ENCODE measurements around the gene SNRNP25. TPM values are rescaled to one million over a fixed set of nuclear protein-coding genes. Genes with fewer than 3 reads are reported as not detected.

SNRNP25 gene
- total RNA-seq, 1 experiment from 2014 or later = 21.8 TPM

GRCh38 chr16:76535-77272, 23.1 kb downstream of the SNRNP25 start:
- no peaks in the 10 kb centered on the region for H3K36me3 ChIP-seq (ENCODE audit: insufficient read depth, low read length)

GRCh38 chr16:77273-77806, 23.7 kb downstream of the SNRNP25 start:
- Histone ChIP-seq H3K27ac (ENCODE audit: low read length) (peak overlapping the region; percentile 43; the same call in 1 of the 2 replicates), H3K4me3 (ENCODE audit: low read length) (peak overlapping the region; percentile 72), H3K4me1 (ENCODE audit: low read length) (peaks cover 27% of the 10 kb centered on the region), H3K9me3 (ENCODE audit: low read length) (no peaks in the 10 kb centered on the region), H3K27me3 (ENCODE audit: low read length) (no peaks in the 10 kb centered on the region), H3K79me2 (ENCODE audit: low read length) (peaks cover 13% of the 10 kb centered on the region), H3K4me2 (ENCODE audit: low read depth, low read length, poor library complexity, severe bottlenecking) (peak overlapping the region; percentile 79), H3K9me2 (replicated peaks; ENCODE audit: insufficient read depth, low read length) (no peaks in the 10 kb centered on the region), H4K20me1 (ENCODE audit: insufficient read depth, low read depth, low read length) (no peaks in the 10 kb centered on the region), H2AFZ (ENCODE audit: low read length) (peak overlapping the region; percentile 66; the same call in 1 of the 2 replicates), H3K9ac (ENCODE audit: low read length) (peak overlapping the region; percentile 91), H3K36me3 (ENCODE audit: insufficient read depth, low read length) (no peaks in the 10 kb centered on the region)
- DNase-seq = peak; percentile 86

More at GRCh38 chr16:76535-77272, 23.1 kb downstream of the SNRNP25 start:
- no peak overlapping the region; the same call in 1 of the 2 replicates for H2AFZ ChIP-seq (ENCODE audit: low read length)
- no peak for DNase-seq
- peak overlapping the region; percentile 72 for H3K4me3 ChIP-seq (ENCODE audit: low read length)
- peaks cover 13% of the 10 kb centered on the region for H3K79me2 ChIP-seq (ENCODE audit: low read length)
- peak overlapping the region; percentile 79 for H3K4me2 ChIP-seq (ENCODE audit: low read depth, low read length, poor library complexity, severe bottlenecking)
- H3K9me2 ChIP-seq (replicated peaks; ENCODE audit: insufficient read depth, low read length) = no peaks in the 10 kb centered on the region
- peak overlapping the region; percentile 91 for H3K9ac ChIP-seq (ENCODE audit: low read length)
- H3K27me3 ChIP-seq (ENCODE audit: low read length) = no peaks in the 10 kb centered on the region
- H3K9me3 ChIP-seq (ENCODE audit: low read length) = no peaks in the 10 kb centered on the region
- peaks cover 27% of the 10 kb centered on the region for H3K4me1 ChIP-seq (ENCODE audit: low read length)
- H4K20me1 ChIP-seq (ENCODE audit: insufficient read depth, low read depth, low read length) = no peaks in the 10 kb centered on the region
- H3K27ac ChIP-seq (ENCODE audit: low read length) = no peak overlapping the region

GRCh38 chr16:77807-78443, 24.3 kb downstream of the SNRNP25 start, which contains the start of gene MPG:
Gene MPG (plus strand): TSS chr16:78225. CDS start chr16:78310, 85 bp downstream.
- Histone ChIP-seq H3K9me2 (replicated peaks; ENCODE audit: insufficient read depth, low read length) (no peaks in the 10 kb centered on the region), H3K79me2 (ENCODE audit: low read length) (peaks cover 13% of the 10 kb centered on the region), H4K20me1 (ENCODE audit: insufficient read depth, low read depth, low read length) (no peaks in the 10 kb centered on the region), H3K4me1 (ENCODE audit: low read length) (peaks cover 27% of the 10 kb centered on the region), H3K9ac (ENCODE audit: low read length) (peak within 1 kb of the TSS; percentile 91), H3K4me2 (ENCODE audit: low read depth, low read length, poor library complexity, severe bottlenecking) (peak within 1 kb of the TSS; percentile 79), H2AFZ (ENCODE audit: low read length) (peak within 1 kb of the TSS; percentile 66; the same call in 1 of the 2 replicates), H3K27me3 (ENCODE audit: low read length) (no peaks in the 10 kb centered on the region), H3K36me3 (ENCODE audit: insufficient read depth, low read length) (no peaks in the 10 kb centered on the region), H3K9me3 (ENCODE audit: low read length) (no peaks in the 10 kb centered on the region), H3K4me3 (ENCODE audit: low read length) (peak within 1 kb of the TSS; percentile 72), H3K27ac (ENCODE audit: low read length) (peak within 1 kb of the TSS; percentile 43; the same call in 1 of the 2 replicates)
- peak; percentile 94 for DNase-seq

GRCh38 chr16:78444-79150, 25.0 kb downstream of the SNRNP25 start:
- Histone ChIP-seq H3K4me2 (ENCODE audit: low read depth, low read length, poor library complexity, severe bottlenecking) (peak overlapping the region; percentile 79), H3K9ac (ENCODE audit: low read length) (peak overlapping the region; percentile 91), H3K79me2 (ENCODE audit: low read length) (peaks cover 13% of the 10 kb centered on the region), H3K4me3 (ENCODE audit: low read length) (peak overlapping the region; percentile 72), H3K4me1 (ENCODE audit: low read length) (peaks cover 27% of the 10 kb centered on the region), H2AFZ (ENCODE audit: low read length) (no peak overlapping the region), H3K27ac (ENCODE audit: low read length) (no peak overlapping the region), H3K36me3 (ENCODE audit: insufficient read depth, low read length) (no peaks in the 10 kb centered on the region), H3K9me3 (ENCODE audit: low read length) (no peaks in the 10 kb centered on the region), H4K20me1 (ENCODE audit: insufficient read depth, low read depth, low read length) (no peaks in the 10 kb centered on the region), H3K27me3 (ENCODE audit: low read length) (no peaks in the 10 kb centered on the region), H3K9me2 (replicated peaks; ENCODE audit: insufficient read depth, low read length) (no peaks in the 10 kb centered on the region)
- peak; percentile 56 for DNase-seq

DNA sequence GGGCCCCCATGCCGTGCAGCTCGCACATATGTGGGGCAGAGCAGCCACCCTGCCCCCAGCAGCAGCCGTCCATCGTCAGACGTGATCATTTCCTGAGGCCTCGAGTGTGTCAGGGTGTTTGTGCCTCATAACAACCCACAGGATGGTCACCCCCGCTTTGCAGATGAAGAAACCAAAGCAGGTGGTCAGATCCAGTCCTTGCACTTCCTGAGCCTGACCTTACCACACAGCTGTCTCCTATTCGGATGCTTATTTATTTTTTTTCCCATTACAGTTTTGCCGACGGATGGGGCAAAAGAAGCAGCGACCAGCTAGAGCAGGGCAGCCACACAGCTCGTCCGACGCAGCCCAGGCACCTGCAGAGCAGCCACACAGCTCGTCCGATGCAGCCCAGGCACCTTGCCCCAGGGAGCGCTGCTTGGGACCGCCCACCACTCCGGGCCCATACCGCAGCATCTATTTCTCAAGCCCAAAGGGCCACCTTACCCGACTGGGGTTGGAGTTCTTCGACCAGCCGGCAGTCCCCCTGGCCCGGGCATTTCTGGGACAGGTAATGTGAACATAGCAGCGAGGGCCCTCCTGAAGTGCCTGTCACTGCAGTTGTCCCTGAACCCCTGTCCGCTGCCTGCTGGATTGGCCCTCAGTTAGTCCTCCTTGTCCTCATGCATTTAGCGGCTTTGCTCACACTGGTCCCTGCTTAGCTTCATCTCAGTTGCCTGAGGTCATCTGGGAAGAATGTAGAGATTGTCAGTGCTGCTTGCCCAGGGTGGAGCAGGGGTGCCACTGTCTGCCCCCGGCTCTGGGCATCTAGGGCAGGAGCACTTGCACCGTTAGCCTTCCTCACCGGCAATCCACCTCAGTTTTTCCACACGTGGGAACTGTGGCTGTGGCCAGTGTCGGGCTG, 25.8 kb downstream of the SNRNP25 start:
- Histone ChIP-seq H3K9me2 (replicated peaks; ENCODE audit: insufficient read depth, low read length) (no peaks in the 10 kb centered on the region), H3K4me2 (ENCODE audit: low read depth, low read length, poor library complexity, severe bottlenecking) (peak overlapping the region; percentile 79), H3K36me3 (ENCODE audit: insufficient read depth, low read length) (no peaks in the 10 kb centered on the region), H3K79me2 (ENCODE audit: low read length) (peaks cover 13% of the 10 kb centered on the region), H2AFZ (ENCODE audit: low read length) (no peak overlapping the region), H4K20me1 (ENCODE audit: insufficient read depth, low read depth, low read length) (no peaks in the 10 kb centered on the region), H3K4me3 (ENCODE audit: low read length) (peak overlapping the region; percentile 72), H3K4me1 (ENCODE audit: low read length) (peaks cover 29% of the 10 kb centered on the region), H3K9ac (ENCODE audit: low read length) (peak overlapping the region; percentile 91), H3K27me3 (ENCODE audit: low read length) (no peaks in the 10 kb centered on the region), H3K9me3 (ENCODE audit: low read length) (no peaks in the 10 kb centered on the region), H3K27ac (ENCODE audit: low read length) (no peak overlapping the region)
- DNase-seq = no peak

DNA sequence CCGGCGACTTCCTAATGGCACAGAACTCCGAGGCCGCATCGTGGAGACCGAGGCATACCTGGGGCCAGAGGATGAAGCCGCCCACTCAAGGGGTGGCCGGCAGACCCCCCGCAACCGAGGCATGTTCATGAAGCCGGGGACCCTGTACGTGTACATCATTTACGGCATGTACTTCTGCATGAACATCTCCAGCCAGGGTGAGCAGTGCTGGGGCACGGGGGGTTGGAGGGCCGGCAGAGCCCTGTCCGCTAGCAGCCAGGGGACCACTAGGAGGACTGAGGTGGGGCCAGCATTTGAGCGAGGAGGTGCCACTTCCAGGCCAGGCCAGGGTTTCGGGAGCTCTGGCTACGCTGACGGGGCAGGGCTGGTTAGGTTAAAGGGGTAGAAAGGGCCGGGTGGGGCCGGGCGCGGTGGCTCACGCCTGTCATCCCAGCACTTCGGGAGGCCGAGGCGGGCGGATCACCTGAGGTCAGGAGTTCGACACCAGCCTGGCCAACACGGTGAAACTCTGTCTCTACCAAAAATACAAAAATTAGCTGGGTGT, 29.5 kb downstream of the SNRNP25 start:
- no peak overlapping the region for H2AFZ ChIP-seq (ENCODE audit: low read length)
- peaks cover 13% of the 10 kb centered on the region for H3K79me2 ChIP-seq (ENCODE audit: low read length)
- DNase-seq = no peak
- no peak overlapping the region for H3K4me3 ChIP-seq (ENCODE audit: low read length)
- H3K9me3 ChIP-seq (ENCODE audit: low read length) = no peaks in the 10 kb centered on the region
- no peaks in the 10 kb centered on the region for H4K20me1 ChIP-seq (ENCODE audit: insufficient read depth, low read depth, low read length)
- H3K27ac ChIP-seq (ENCODE audit: low read length) = no peak overlapping the region
- H3K9me2 ChIP-seq (replicated peaks; ENCODE audit: insufficient read depth, low read length) = no peaks in the 10 kb centered on the region
- no peak overlapping the region for H3K9ac ChIP-seq (ENCODE audit: low read length)
- peaks cover 16% of the 10 kb centered on the region for H3K4me1 ChIP-seq (ENCODE audit: low read length)
- no peaks in the 10 kb centered on the region; the same call in 1 of the 2 replicates for H3K36me3 ChIP-seq (ENCODE audit: insufficient read depth, low read length)
- H3K4me2 ChIP-seq (ENCODE audit: low read depth, low read length, poor library complexity, severe bottlenecking) = no peak overlapping the region
- H3K27me3 ChIP-seq (ENCODE audit: low read length) = no peaks in the 10 kb centered on the region
